HG03064 (cell line): Measurements from ENCODE around the gene GLIPR1.
A peak's percentile ranks its signal among the peaks of the same experiment; 100 is the strongest.
"Not testable (repeated sequence)": the region's sequence is repeated elsewhere in the genome, so short reads cannot be mapped to it uniquely, and the experiment has no call there.

Experiments
- ATAC-seq: cut with Tn5 transposase; IDR thresholded peaks from one replicate; pipeline ENCODE4 v1.9.1; 2021; ENCODE audit warnings: low read depth; ENCODE audit not compliant: unreplicated experiment

Gene GLIPR1

GRCh38 chr12:75471902-75472890 is 8.4 kb upstream of the GLIPR1 start:
- no peak for ATAC-seq

- no peak for ATAC-seq
Observed at GRCh38 chr12:75474116-75474515, 6.4 kb upstream of the GLIPR1 start.

GRCh38 chr12:75476071-75476470 is 4.5 kb upstream of the GLIPR1 start:
- no peak for ATAC-seq

- no peak for ATAC-seq
Observed at GRCh38 chr12:75477137-75477536, 3.4 kb upstream of the GLIPR1 start.

- no peak for ATAC-seq
Observed at GRCh38 chr12:75478116-75478794, 2.3 kb upstream of the GLIPR1 start.

GRCh38 chr12:75479963-75480461 is 543 bp upstream of the GLIPR1 start:
- peak; percentile 35 for ATAC-seq

- peak; percentile 20 for ATAC-seq
Observed at GRCh38 chr12:75481013-75481705, 604 bp downstream of the GLIPR1 start.

- no peak for ATAC-seq
Observed at GRCh38 chr12:75481774-75482173, 1.2 kb downstream of the GLIPR1 start.

GRCh38 chr12:75482646-75483045 is 2.1 kb downstream of the GLIPR1 start:
- no peak for ATAC-seq

- no peak for ATAC-seq
Observed at GRCh38 chr12:75483431-75483830, 2.9 kb downstream of the GLIPR1 start.

- ATAC-seq = not testable (repeated sequence)
Observed at GRCh38 chr12:75484450-75484849, 3.9 kb downstream of the GLIPR1 start.

GRCh38 chr12:75487308-75487707 is 6.8 kb downstream of the GLIPR1 start:
- no peak for ATAC-seq

GRCh38 chr12:75488553-75488952 is 8.0 kb downstream of the GLIPR1 start:
- no peak for ATAC-seq

- ATAC-seq = no peak
Observed at GRCh38 chr12:75489187-75489586, 8.6 kb downstream of the GLIPR1 start.

- peak; percentile 74 for ATAC-seq
Observed at GRCh38 chr12:75489613-75490210, 9.2 kb downstream of the GLIPR1 start.

GRCh38 chr12:75491169-75491568 is 10.6 kb downstream of the GLIPR1 start:
- ATAC-seq = no peak

GRCh38 chr12:75503459-75503858 is 22.9 kb downstream of the GLIPR1 start:
- ATAC-seq = no peak

GRCh38 chr12:75503866-75504265 is 23.3 kb downstream of the GLIPR1 start:
- ATAC-seq = no peak

GRCh38 chr12:75505706-75506312 is 25.3 kb downstream of the GLIPR1 start:
- ATAC-seq = no peak

- ATAC-seq = no peak
Observed at GRCh38 chr12:75507086-75507485, 26.5 kb downstream of the GLIPR1 start.
